HG02884 (cell line): ENCODE results near the gene NXPH2.
"Not testable (repeated sequence)": the region's sequence is repeated elsewhere in the genome, so short reads cannot be mapped to it uniquely, and the experiment has no call there.

Experiments
- ATAC-seq: cut with Tn5 transposase; IDR thresholded peaks from one replicate; pipeline ENCODE4 v1.9.1; 2021; ENCODE audit warnings: mild to moderate bottlenecking, moderate library complexity; ENCODE audit not compliant: unreplicated experiment

The NXPH2 gene

GRCh38 chr2:138760676-138761075, 19.5 kb downstream of the NXPH2 start:
- no peak for ATAC-seq

- no peak for ATAC-seq
Measured at GRCh38 chr2:138757384-138757783, 22.8 kb downstream of the NXPH2 start.

- no peak for ATAC-seq
Measured at GRCh38 chr2:138752197-138752956, 27.8 kb downstream of the NXPH2 start.

- ATAC-seq: no peak
Measured at GRCh38 chr2:138744713-138745112, 35.5 kb downstream of the NXPH2 start.

GRCh38 chr2:138742441-138743057, 37.6 kb downstream of the NXPH2 start:
- ATAC-seq: no peak

- no peak for ATAC-seq
Measured at GRCh38 chr2:138741851-138742250, 38.3 kb downstream of the NXPH2 start.

- ATAC-seq: not testable (repeated sequence)
Measured at GRCh38 chr2:138737009-138737554, 43.1 kb downstream of the NXPH2 start.

GRCh38 chr2:138732651-138733050, 47.5 kb downstream of the NXPH2 start:
- no peak for ATAC-seq

GRCh38 chr2:138730497-138731030, 49.6 kb downstream of the NXPH2 start:
- ATAC-seq: peak; percentile 76

- no peak for ATAC-seq
Measured at GRCh38 chr2:138727956-138728355, 52.2 kb downstream of the NXPH2 start.

- ATAC-seq: no peak
Measured at GRCh38 chr2:138726681-138727080, 53.5 kb downstream of the NXPH2 start.

- no peak for ATAC-seq
Measured at GRCh38 chr2:138724729-138725459, 55.3 kb downstream of the NXPH2 start.

GRCh38 chr2:138724327-138724726, 55.9 kb downstream of the NXPH2 start:
- ATAC-seq: no peak

GRCh38 chr2:138723196-138723987, 56.8 kb downstream of the NXPH2 start:
- ATAC-seq: no peak

GRCh38 chr2:138722316-138722715, 57.9 kb downstream of the NXPH2 start:
- ATAC-seq: no peak

GRCh38 chr2:138720035-138720838, 60.0 kb downstream of the NXPH2 start:
- no peak for ATAC-seq

GRCh38 chr2:138718405-138718804, 61.8 kb downstream of the NXPH2 start:
- ATAC-seq: peak; percentile 73

- ATAC-seq: no peak
Measured at GRCh38 chr2:138716183-138716582, 64.0 kb downstream of the NXPH2 start.

- no peak for ATAC-seq
Measured at GRCh38 chr2:138713504-138713903, 66.7 kb downstream of the NXPH2 start.

- ATAC-seq: no peak
Measured at GRCh38 chr2:138713069-138713496, 67.1 kb downstream of the NXPH2 start.
